ENCODE measurements around the gene RPS13.
"Not testable (repeated sequence)": the region's sequence is repeated elsewhere in the genome, so short reads cannot be mapped to it uniquely, and the experiment has no call there.

GRCh38 chr11:17051146-17051545 is 26.3 kb downstream of the RPS13 start:
- not testable (repeated sequence) for TF ChIP-seq CTCF, POLR2A (IDR thresholded peaks at IDR 0.05)
